Smooth muscle cell (in vitro differentiated cells): ENCODE measurements around the gene RAP1GAP2. TPM values are rescaled to one million over a fixed set of nuclear protein-coding genes. Genes with fewer than 3 reads are reported as not detected.

Experiments
- DNase-seq: peaks from one replicate; lab custom pipeline; 2025; ENCODE audit not compliant: unreplicated experiment; lab: John Stamatoyannopoulos, UW
- H2AFZ ChIP-seq: fragments of 200-600 bp; sonication (generic); 2 replicates; pipeline ENCODE4 v1.6.0; 2016; ENCODE audit warnings: antibody characterized with exemption, low read depth, mild to moderate bottlenecking
- H3F3A ChIP-seq: fragments of 200-600 bp; sonication (generic); 2 replicates; pipeline ENCODE4 v1.6.0; 2017; ENCODE audit warnings: antibody characterized with exemption, low read depth
- H3K27ac ChIP-seq: fragments of 200-600 bp; sonication (generic); 2 replicates; pipeline ENCODE4 v1.5.1; 2016; ENCODE audit warnings: low read depth, mild to moderate bottlenecking
- H3K27me3 ChIP-seq: fragments of 200-600 bp; sonication (generic); 2 replicates; pipeline ENCODE4 v1.6.1; 2016; ENCODE audit warnings: low read depth, mild to moderate bottlenecking
- H3K36me3 ChIP-seq: fragments of 200-600 bp; sonication (generic); 2 replicates; pipeline ENCODE4 v1.5.1; 2016; ENCODE audit warnings: low read depth
- H3K4me1 ChIP-seq: fragments of 200-600 bp; sonication (generic); 2 replicates; pipeline ENCODE4 v1.5.1; 2016; ENCODE audit warnings: low read depth
- H3K4me2 ChIP-seq: fragments of 200-600 bp; sonication (generic); 2 replicates; pipeline ENCODE4 v1.6.0; 2016; ENCODE audit warnings: mild to moderate bottlenecking
- H3K4me3 ChIP-seq: fragments of 200-600 bp; sonication (generic); 2 replicates; pipeline ENCODE4 v1.5.1; 2016; ENCODE audit warnings: mild to moderate bottlenecking
- H3K79me2 ChIP-seq: fragments of 200-600 bp; sonication (generic); 2 replicates; pipeline ENCODE4 v1.6.0; 2016; ENCODE audit warnings: low read depth, mild to moderate bottlenecking
- H3K9ac ChIP-seq: fragments of 200-600 bp; sonication (generic); 2 replicates; pipeline ENCODE4 v1.6.0; 2016; ENCODE audit warnings: low read depth
- H3K9me3 ChIP-seq: fragments of 200-600 bp; sonication (generic); replicated peaks from 2 replicates; pipeline ENCODE4 v1.5.1; 2016; ENCODE audit warnings: low read depth
- H4K20me1 ChIP-seq: fragments of 200-600 bp; sonication (generic); 2 replicates; pipeline ENCODE4 v1.6.0; 2016; ENCODE audit warnings: low read depth
- WGBS: methylation state at CpG from one replicate; pipeline ENCODE4 v1.1.7; 2016; ENCODE audit warnings: low lambda C conversion rate; 5-methylcytosine and 5-hydroxymethylcytosine counted together
- polyA plus RNA-seq: library from polyadenylated mRNA; unstranded; fragments of >200 nt; fragmentation: Nextera tagmentation; extraction: Ambion mirVana; gene quantifications from 2 replicates; pipeline ENCODE4 v1.2.1, GENCODE V29; 2016
- total RNA-seq: library from RNA; depleted of rRNA; stranded (reverse); fragments of >200 nt; gene quantifications from 2 replicates; pipeline ENCODE4 v1.2.3, GENCODE V29; 2014
- TF ChIP-seq, protein P1 (sequence below): fragments of 200-600 bp; sonication (generic); IDR thresholded peaks from 2 replicates; pipeline ENCODE4 v1.5.1; 2017; ENCODE audit warnings: borderline replicate concordance, mild to moderate bottlenecking, antibody characterized with exemption; ENCODE audit not compliant: insufficient read depth, poor library complexity, severe bottlenecking

Gene RAP1GAP2
- total and polyA plus RNA-seq, 2 experiments from 2014 or later: 0.31 to 0.99 TPM

DNA sequence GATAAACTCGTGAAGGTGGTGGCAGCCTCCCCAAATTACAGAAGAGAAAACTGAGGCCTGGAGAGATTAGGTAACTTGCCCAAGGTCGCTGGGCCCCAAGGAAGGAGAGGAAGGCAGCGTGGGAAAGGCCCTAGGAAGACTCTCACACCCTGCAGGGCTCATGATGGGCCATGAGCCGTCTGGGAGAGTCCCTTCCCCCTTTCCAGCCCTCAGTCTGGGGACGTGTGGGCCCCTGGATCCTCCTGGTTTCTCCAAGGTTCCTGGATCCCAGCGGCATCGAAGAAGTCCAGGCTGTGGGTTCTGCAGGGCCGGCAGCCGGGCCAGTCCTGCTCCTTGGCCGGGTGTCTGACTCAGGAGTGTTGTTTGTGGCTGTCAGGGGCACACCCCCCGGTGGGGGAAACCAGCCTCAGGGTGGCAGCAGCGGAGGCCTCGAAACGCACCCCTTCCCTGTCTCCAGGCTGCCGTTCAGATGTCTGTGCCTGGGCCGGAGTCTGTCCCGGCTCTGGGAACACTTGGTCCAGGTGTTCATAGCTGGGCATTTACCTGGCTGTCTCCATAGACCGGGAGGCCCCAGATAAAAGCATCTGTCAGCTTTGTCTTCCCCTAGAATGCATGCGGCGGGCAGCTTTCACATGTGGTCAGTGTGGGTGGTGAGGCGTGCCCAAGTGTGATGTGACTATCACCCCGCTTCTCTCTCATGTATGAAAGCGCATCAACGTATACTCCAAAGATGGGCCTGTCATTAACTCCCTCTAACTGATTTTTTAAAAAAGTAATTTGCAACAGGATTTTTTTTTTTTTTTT lies 3.7 kb upstream of the RAP1GAP2 start:
- H4K20me1 ChIP-seq: no peaks in the 10 kb centered on the region
- no peak overlapping the region for H3K4me2 ChIP-seq
- TF ChIP-seq, protein P1, sequence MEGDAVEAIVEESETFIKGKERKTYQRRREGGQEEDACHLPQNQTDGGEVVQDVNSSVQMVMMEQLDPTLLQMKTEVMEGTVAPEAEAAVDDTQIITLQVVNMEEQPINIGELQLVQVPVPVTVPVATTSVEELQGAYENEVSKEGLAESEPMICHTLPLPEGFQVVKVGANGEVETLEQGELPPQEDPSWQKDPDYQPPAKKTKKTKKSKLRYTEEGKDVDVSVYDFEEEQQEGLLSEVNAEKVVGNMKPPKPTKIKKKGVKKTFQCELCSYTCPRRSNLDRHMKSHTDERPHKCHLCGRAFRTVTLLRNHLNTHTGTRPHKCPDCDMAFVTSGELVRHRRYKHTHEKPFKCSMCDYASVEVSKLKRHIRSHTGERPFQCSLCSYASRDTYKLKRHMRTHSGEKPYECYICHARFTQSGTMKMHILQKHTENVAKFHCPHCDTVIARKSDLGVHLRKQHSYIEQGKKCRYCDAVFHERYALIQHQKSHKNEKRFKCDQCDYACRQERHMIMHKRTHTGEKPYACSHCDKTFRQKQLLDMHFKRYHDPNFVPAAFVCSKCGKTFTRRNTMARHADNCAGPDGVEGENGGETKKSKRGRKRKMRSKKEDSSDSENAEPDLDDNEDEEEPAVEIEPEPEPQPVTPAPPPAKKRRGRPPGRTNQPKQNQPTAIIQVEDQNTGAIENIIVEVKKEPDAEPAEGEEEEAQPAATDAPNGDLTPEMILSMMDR: no peak
- DNase-seq: no peak
- H3K36me3 ChIP-seq: no peaks in the 10 kb centered on the region
- no peaks in the 10 kb centered on the region for H3K4me1 ChIP-seq
- no peaks in the 10 kb centered on the region for H3K27me3 ChIP-seq
- no peak overlapping the region for H3K9ac ChIP-seq
- H3F3A ChIP-seq: no peaks in the 10 kb centered on the region
- no peak overlapping the region for H2AFZ ChIP-seq
- no peak overlapping the region for H3K27ac ChIP-seq
- no peak overlapping the region for H3K4me3 ChIP-seq
- H3K79me2 ChIP-seq: no peaks in the 10 kb centered on the region
- no peaks in the 10 kb centered on the region for H3K9me3 ChIP-seq
- WGBS: 78% methylated on average over 24 of the region's 24 CpGs

DNA sequence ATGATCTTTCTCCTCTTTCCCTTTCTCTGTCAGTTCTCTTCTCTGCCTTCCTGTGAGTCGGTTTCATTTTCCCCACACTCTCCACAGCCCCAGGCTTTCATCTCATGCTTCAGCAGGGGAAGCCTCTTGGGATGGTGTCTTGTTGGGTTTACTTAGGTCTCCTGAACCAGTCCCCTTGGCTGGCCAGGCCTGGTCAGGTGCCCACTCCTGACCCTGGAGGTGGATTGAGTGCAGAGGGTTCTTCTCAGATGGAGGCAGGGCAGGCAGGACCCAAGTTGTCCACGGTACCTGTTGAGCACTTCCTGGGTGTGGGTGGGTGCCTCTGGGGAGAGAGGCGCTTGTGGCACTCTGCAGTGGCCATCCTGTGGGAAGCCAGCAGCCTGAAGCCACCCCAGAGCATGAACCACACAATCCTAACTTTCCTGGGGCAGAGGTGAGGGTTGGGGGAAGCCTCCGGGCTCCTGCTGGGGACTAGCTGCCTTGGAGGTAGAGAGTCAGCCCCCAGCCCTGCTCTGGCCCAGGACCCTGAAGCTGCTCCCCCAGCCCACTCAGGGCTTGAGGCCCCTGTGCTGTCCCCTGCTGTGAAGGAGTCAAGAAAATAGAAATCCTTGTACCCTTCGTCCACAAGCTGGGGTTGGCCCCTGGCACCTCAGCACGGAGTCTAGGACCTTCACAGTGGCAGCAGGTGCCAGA lies 2.0 kb upstream of the RAP1GAP2 start:
- Histone ChIP-seq H4K20me1 (no peaks in the 10 kb centered on the region), H3K27me3 (no peaks in the 10 kb centered on the region)
- WGBS: 89% methylated on average over 6 of the region's 6 CpGs

DNA sequence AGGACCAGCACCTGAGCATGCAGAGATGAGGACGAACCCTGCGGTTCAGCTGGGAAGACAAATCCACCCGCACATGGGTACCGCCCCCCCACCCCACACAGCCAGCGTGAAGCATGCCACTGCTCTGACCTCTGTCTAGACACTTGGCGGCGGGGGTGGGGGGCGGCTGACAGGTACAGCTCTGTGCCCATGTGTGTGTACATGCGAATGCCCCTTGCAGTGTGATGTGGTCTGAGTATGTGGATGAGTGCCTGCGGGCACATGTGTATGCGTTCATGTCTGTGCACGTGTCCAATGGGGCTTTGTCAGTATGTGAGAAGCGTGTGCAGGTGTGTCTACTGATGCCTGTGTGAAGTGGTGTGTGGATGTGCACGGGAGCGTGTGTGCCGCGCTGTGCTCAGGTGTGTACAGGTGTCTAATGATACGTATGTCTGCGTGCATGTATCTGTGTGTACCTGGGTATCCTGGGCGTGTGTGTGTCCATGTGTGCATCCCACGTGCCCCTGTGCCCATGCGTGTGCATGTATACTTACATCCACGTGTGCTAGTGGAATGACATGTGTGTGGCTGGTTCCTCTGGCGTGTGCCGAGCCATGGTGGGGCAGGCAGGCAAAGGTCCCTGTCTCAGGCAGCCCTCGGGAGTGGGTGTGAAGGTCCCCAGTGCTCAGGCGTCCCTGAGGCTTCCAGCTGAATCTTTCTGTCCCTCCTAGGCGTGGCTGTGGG lies 636 bp upstream of the RAP1GAP2 start:
- no peak overlapping the region for H2AFZ ChIP-seq
- TF ChIP-seq, protein P1: no peak
- H3K27ac ChIP-seq: no peak overlapping the region
- no peak for DNase-seq
- 94% methylated on average over 28 of the region's 28 CpGs for WGBS
- no peaks in the 10 kb centered on the region for H3K9me3 ChIP-seq
- H3F3A ChIP-seq: no peaks in the 10 kb centered on the region
- no peak overlapping the region for H3K4me2 ChIP-seq
- H3K36me3 ChIP-seq: no peaks in the 10 kb centered on the region
- no peaks in the 10 kb centered on the region for H3K79me2 ChIP-seq
- no peak overlapping the region for H3K4me3 ChIP-seq
- no peak overlapping the region for H3K9ac ChIP-seq
- no peaks in the 10 kb centered on the region for H3K4me1 ChIP-seq
- no peaks in the 10 kb centered on the region for H4K20me1 ChIP-seq
- no peaks in the 10 kb centered on the region for H3K27me3 ChIP-seq

More for the DNA sequence above, 2.0 kb upstream of the RAP1GAP2 start:
- Histone ChIP-seq H3F3A (no peaks in the 10 kb centered on the region), H3K4me2 (no peak overlapping the region), H3K27ac (no peak overlapping the region), H3K79me2 (no peaks in the 10 kb centered on the region), H2AFZ (no peak overlapping the region), H3K4me3 (no peak overlapping the region), H3K9ac (no peak overlapping the region), H3K4me1 (no peaks in the 10 kb centered on the region), H3K36me3 (no peaks in the 10 kb centered on the region), H3K9me3 (no peaks in the 10 kb centered on the region)
- TF ChIP-seq, protein P1: no peak
- DNase-seq: no peak
